GM21360 (cell line): ENCODE measurements around the gene ABCC1.

ENCODE experiments used
- ATAC-seq: cut with Tn5 transposase; IDR thresholded peaks from one replicate; pipeline ENCODE4 v1.9.1; 2021; ENCODE audit warnings: mild to moderate bottlenecking, moderate library complexity; ENCODE audit not compliant: unreplicated experiment

The ABCC1 gene

GRCh38 chr16:16073891-16074881 is 124.8 kb downstream of the ABCC1 start:
- no peak for ATAC-seq

- no peak for ATAC-seq
These were observed 126.3 kb downstream of the ABCC1 start for GRCh38 chr16:16075488-16076422.

GRCh38 chr16:16076423-16076813 is 127.0 kb downstream of the ABCC1 start:
- no peak for ATAC-seq

- no peak for ATAC-seq
These were observed 131.1 kb downstream of the ABCC1 start for GRCh38 chr16:16080465-16081065.

GRCh38 chr16:16081141-16081540 is 131.7 kb downstream of the ABCC1 start:
- no peak for ATAC-seq

- ATAC-seq, result no peak
These were observed 132.8 kb downstream of the ABCC1 start for GRCh38 chr16:16082255-16082654.

- ATAC-seq, result no peak
These were observed 134.2 kb downstream of the ABCC1 start for GRCh38 chr16:16083421-16084156.

GRCh38 chr16:16084874-16085273 is 135.5 kb downstream of the ABCC1 start:
- no peak for ATAC-seq

- no peak for ATAC-seq
These were observed 137.4 kb downstream of the ABCC1 start for GRCh38 chr16:16086653-16087446.

- no peak for ATAC-seq
These were observed 140.8 kb downstream of the ABCC1 start for GRCh38 chr16:16090238-16090637.

GRCh38 chr16:16092925-16093627 is 143.7 kb downstream of the ABCC1 start:
- no peak for ATAC-seq

- no peak for ATAC-seq
These were observed 144.4 kb downstream of the ABCC1 start for GRCh38 chr16:16093628-16094332.

- no peak for ATAC-seq
These were observed 146.2 kb downstream of the ABCC1 start for GRCh38 chr16:16095646-16096045.

- no peak for ATAC-seq
These were observed 146.9 kb downstream of the ABCC1 start for GRCh38 chr16:16096121-16096857.

- ATAC-seq, result no peak
These were observed 147.4 kb downstream of the ABCC1 start for GRCh38 chr16:16096858-16097213.

GRCh38 chr16:16099320-16099719 is 149.9 kb downstream of the ABCC1 start:
- ATAC-seq, result no peak

GRCh38 chr16:16100631-16101030 is 151.2 kb downstream of the ABCC1 start:
- no peak for ATAC-seq

GRCh38 chr16:16101585-16101984 is 152.2 kb downstream of the ABCC1 start:
- no peak for ATAC-seq
